Measurements from ENCODE around the gene TEKT5. TPM values are rescaled to one million over a fixed set of nuclear protein-coding genes. Genes with fewer than 3 reads are reported as not detected.

Gene TEKT5
- total and polyA plus RNA-seq, 4 donors: 0.13 to 0.92 TPM; not detected in 2

- Histone ChIP-seq H3K4me1 (ENCODE audit: control insufficient read depth in 4 of 4, insufficient read depth in 4 of 4, low read length in 3 of 4) (peaks cover 3 to 17% (median 12%) of the 10 kb centered on the region in 4 donors), H3K27ac (ENCODE audit: low read depth in 1 of 2, low read length in 2 of 2) (no peak overlapping the region), H3K9me3 (ENCODE audit: control insufficient read depth in 4 of 4, low read length in 3 of 4) (no peaks in the 10 kb centered on the region), H3K36me3 (ENCODE audit: control insufficient read depth in 4 of 4, insufficient read depth in 3 of 4, low read depth in 1 of 4, low read length in 3 of 4) (no peaks in the 10 kb centered on the region), H3K4me3 (ENCODE audit: low read depth in 1 of 3, low read length in 3 of 3) (no peak overlapping the region), H3K9ac (ENCODE audit: low read depth in 1 of 2, low read length in 2 of 2) (no peak overlapping the region), H3K27me3 (ENCODE audit: control insufficient read depth in 4 of 4, insufficient read depth in 4 of 4, low read length in 3 of 4) (no peaks in the 10 kb centered on the region)
- 83% methylated on average over 19 of the region's 19 CpGs for WGBS
- TF ChIP-seq JUND (IDR thresholded peaks at IDR 0.05) (peak in 1 of 2 donors; percentile 24), HNF4G (IDR thresholded peaks at IDR 0.05) (no peak)
- DNase-seq (ENCODE audit: low spot score): no peak
These were observed 34.6 kb upstream of the TEKT5 start for GRCh38 chr16:10729104-10730048.

GRCh38 chr16:10728003-10728887, 33.5 kb upstream of the TEKT5 start:
- Histone ChIP-seq H3K4me1 (ENCODE audit: control insufficient read depth in 4 of 4, insufficient read depth in 4 of 4, low read length in 3 of 4) (peaks cover 3 to 17% (median 12%) of the 10 kb centered on the region in 4 donors), H3K36me3 (ENCODE audit: control insufficient read depth in 4 of 4, insufficient read depth in 3 of 4, low read depth in 1 of 4, low read length in 3 of 4) (no peaks in the 10 kb centered on the region), H3K27me3 (ENCODE audit: control insufficient read depth in 4 of 4, insufficient read depth in 4 of 4, low read length in 3 of 4) (no peaks in the 10 kb centered on the region), H3K27ac (ENCODE audit: low read depth in 1 of 2, low read length in 2 of 2) (no peak overlapping the region), H3K9me3 (ENCODE audit: control insufficient read depth in 4 of 4, low read length in 3 of 4) (no peaks in the 10 kb centered on the region), H3K4me3 (ENCODE audit: low read depth in 1 of 3, low read length in 3 of 3) (no peak overlapping the region), H3K9ac (ENCODE audit: low read depth in 1 of 2, low read length in 2 of 2) (no peak overlapping the region)
- WGBS: 47% methylated on average over 16 of the region's 16 CpGs
- no peak for TF ChIP-seq MAX (IDR thresholded peaks at IDR 0.05)
- TF ChIP-seq TAF1 (conservative IDR thresholded peaks at IDR 0.05): no peak
- peak; percentile 2 to 24 for TF ChIP-seq RAD21 (IDR thresholded peaks at IDR 0.05)
- TF ChIP-seq ATF3 (IDR thresholded peaks at IDR 0.05): no peak
- no peak for TF ChIP-seq HNF4G (IDR thresholded peaks at IDR 0.05)
- peak; percentile 48 to 57 for TF ChIP-seq HNF4A (conservative IDR thresholded peaks at IDR 0.05)
- no peak for TF ChIP-seq JUND (IDR thresholded peaks at IDR 0.05)
- no peak for TF ChIP-seq REST (IDR thresholded peaks at IDR 0.05)
- peak in 1 of 2 donors; percentile 12 for TF ChIP-seq RXRA (IDR thresholded peaks at IDR 0.05)
- no peak for TF ChIP-seq YY1 (IDR thresholded peaks at IDR 0.05)
- TF ChIP-seq GABPA (IDR thresholded peaks at IDR 0.05 in 1 of 2, conservative IDR thresholded peaks at IDR 0.05 in 1 of 2): no peak
- no peak for TF ChIP-seq ZBTB33 (IDR thresholded peaks at IDR 0.05)
- no peak for TF ChIP-seq FOXA2 (IDR thresholded peaks at IDR 0.05)
- TF ChIP-seq NR2F2 (IDR thresholded peaks at IDR 0.05): no peak
- no peak for TF ChIP-seq EGR1 (IDR thresholded peaks at IDR 0.05; ENCODE audit: low read depth in 2 of 2)
- TF ChIP-seq CTCF (IDR thresholded peaks at IDR 0.05; ENCODE audit: low read depth, low read length, missing input control): no peak
- TF ChIP-seq SP1 (IDR thresholded peaks at IDR 0.05): no peak
- TF ChIP-seq FOXA1 (IDR thresholded peaks at IDR 0.05): no peak
- no peak for DNase-seq (ENCODE audit: low spot score)

All from liver (tissue), 9 donors.